IPS-NIHi11 (cell line): Measurements from ENCODE around the gene ECT2L.

ENCODE experiments used
- DNase-seq: peaks from one replicate; pipeline ENCODE4 v3.0.0; 2012; ENCODE audit warnings: mixed read lengths, low spot score

Gene ECT2L, protein sequence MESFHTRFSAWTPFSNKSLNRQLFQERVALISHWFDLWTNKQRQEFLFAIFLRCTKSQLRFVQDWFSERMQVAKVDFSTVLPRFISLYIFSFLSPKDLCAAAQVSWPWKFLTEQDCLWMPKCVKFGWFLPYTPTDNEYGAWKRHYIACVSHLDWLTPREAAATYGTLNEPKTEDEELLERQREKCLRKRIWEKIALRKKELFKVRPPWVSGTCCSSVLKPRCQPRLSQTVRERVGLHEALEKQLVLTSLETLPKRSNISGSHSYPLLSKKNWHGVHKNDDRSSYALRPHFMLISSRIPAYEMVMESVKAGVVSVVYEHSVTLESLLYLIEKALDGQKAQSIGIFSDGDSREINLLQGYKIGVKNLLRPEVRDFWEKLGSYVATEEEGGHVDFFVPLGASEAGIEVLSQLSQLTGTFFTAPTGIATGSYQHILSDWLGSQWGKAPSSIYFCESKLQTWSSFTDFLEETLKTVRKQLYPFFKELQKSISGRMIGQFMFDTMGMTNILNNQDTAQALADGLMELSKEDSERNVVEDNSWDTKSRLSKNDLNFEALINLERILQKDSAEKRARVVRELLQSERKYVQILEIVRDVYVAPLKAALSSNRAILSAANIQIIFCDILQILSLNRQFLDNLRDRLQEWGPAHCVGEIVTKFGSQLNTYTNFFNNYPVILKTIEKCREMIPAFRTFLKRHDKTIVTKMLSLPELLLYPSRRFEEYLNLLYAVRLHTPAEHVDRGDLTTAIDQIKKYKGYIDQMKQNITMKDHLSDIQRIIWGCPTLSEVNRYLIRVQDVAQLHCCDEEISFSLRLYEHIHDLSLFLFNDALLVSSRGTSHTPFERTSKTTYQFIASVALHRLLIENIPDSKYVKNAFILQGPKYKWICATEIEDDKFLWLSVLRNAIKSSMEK

DNA sequence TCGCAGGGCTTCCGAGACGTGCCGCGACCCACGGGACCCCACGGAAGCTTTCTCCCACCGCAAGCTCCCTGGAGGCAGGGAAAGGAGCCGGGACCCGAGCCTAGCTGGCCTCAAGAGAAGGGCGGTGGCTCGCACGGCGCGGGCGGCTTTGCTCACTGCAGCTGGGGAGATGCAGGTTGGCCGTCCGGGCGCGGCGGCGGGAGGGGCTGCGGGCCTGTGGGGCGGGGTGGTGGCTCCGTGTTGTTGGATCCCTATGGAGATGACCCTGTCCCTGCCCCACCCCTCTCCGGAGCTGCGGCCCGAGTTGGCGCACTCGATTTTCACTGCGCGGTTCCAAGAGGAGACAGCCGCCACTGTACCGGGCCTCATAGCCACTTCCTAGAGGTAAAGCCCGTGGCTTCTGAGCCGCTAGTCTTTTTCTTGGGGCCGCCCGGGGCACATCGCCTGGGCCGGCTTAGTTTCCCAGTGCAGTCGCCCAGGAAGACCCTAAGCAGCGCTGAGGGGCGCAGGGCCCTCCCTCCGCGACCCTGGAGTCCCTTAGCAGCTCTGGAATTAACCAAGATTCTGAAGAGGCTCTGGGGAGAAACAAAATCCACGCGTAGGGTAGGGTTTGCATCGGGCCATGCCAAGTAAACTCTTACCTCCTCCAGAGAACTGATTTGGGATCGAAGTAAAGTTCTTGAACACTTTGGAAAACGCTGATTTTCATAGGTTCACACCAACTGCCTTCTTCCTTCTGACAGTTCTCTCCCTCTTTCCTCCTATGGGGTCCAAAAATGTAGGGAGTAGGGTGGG is at the start of gene ECT2L:
Gene ECT2L, plus strand, starts transcription at position 279 of the 795 bp plus-strand sequence. CDS start 17,188 bp downstream, outside the sequence.
- peak; percentile 81 for DNase-seq

DNA sequence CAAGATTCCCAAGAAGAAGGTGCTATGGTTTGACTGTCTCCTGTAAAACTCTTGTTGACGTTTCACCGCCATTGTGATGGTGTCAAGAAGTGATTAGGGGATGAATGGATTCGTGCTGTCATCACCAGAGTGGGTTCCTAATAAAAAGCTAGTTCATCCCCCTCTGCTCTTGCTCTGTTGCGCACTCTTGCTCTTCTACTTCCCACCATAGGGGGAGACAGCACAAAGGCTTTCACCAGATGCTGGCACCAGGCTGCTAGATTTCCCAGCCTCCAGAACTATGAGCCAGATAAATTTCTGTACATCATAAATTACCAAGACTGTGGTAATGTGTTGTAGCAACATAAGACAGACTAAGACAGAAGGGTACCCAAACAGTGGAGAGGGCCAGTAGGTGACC is 43.9 kb upstream of the ECT2L start:
- DNase-seq = peak; percentile 45

DNA sequence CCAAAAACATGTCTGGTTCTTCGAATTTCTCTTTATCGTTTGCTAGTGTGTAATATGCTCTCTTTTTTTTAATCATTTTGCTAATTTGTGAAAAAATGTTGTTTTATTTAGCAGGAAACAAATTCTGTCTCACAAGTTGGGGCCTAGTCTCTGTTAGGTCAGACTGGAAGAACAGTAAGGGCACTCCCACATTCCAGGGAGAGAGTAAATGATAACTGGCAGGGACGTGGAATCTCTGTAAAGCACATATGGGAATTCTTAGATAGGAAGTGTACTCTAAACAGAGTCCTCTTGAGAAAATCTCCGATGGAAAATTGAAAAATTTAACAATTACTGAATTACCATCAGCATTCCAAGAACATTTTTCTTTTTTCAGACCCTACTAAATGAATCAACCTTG is 38.8 kb upstream of the ECT2L start:
- no peak for DNase-seq

DNA sequence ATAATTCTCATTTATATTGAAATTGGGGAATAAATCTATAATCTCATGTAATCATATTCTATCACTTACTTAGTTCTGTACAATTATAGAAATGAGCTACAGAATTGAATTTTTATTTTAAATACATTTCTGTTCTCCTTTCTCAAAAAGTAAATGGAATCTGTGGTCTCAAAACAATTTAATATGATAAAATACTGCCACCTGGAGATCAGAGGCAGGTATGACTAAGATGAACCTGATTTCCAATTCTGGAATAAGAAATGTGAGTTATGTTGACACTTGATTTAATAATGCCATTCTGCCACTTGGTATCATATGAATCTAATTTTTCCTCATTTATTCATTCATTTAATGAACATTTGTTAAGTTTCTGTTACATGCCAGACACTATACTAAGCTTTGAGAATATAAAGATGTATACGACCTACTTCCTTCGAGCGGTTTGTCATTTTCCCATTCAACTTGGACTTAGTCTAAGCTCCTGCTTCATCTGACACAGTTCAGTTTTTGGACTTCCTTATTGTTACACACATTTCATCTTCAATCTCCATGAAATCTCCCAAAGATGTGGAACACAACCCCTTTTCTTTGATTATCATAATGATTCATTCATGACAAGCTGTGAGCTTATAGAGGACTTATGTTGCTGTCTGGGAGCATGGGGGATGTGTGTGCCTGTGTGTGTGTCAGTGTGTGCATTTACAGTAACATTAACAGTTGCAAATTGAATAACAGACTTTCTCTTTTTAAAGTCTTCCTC is 29.8 kb upstream of the ECT2L start:
- peak; percentile 39 for DNase-seq

DNA sequence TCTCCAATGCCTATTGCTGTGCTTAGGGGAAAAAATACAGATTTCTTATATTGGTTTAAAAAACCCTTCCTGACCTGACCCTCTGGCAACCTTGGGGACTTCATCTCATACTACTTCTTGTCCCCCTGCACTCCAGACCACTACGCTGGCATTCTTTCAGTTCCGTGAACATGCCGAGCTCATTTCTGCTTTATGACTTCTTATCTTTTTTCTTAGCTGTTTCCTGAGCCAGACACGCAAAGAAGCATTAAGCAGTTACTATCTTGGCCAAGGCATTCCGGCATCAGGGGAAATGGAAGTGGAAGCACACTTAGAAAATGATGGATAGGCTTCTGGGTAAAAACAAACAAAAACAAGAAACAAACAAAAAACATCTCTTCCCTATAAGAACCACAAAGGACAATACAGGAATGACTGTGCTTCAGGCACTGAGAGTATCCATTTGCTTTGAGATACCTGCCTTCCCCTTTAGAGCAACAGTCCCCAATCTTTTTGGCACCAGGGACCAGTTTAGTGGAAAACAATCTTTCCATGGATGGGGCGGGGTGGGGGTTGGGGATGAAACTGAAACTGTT is 26.7 kb upstream of the ECT2L start:
- no peak for DNase-seq

DNA sequence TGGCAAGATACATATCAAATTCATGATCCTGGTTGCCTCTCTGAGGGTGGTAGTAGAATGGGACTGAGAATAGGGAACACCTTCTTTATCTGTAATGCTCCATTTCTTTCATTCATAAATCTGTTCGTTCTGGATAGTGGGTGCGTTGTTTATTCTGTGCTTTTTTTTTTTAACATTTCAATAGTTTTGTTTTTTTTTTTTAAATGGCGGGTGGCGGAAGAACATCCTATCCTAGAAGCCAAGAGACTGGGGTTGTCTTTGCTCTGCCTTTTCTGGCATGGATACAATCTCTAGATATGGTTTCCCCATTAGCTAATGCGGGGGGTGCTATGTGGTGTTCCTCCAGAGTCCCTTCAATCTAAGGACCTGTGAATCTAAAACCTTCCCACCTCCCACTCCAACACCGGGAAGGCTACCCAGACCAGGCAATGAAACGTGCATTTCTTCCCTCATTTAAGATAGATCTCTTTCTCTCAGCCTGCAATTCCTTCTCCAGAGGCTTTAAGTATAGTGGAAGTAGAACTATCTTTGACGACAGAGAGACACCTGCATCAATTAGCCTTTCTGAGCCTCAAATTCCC is 23.2 kb upstream of the ECT2L start:
- DNase-seq = no peak

DNA sequence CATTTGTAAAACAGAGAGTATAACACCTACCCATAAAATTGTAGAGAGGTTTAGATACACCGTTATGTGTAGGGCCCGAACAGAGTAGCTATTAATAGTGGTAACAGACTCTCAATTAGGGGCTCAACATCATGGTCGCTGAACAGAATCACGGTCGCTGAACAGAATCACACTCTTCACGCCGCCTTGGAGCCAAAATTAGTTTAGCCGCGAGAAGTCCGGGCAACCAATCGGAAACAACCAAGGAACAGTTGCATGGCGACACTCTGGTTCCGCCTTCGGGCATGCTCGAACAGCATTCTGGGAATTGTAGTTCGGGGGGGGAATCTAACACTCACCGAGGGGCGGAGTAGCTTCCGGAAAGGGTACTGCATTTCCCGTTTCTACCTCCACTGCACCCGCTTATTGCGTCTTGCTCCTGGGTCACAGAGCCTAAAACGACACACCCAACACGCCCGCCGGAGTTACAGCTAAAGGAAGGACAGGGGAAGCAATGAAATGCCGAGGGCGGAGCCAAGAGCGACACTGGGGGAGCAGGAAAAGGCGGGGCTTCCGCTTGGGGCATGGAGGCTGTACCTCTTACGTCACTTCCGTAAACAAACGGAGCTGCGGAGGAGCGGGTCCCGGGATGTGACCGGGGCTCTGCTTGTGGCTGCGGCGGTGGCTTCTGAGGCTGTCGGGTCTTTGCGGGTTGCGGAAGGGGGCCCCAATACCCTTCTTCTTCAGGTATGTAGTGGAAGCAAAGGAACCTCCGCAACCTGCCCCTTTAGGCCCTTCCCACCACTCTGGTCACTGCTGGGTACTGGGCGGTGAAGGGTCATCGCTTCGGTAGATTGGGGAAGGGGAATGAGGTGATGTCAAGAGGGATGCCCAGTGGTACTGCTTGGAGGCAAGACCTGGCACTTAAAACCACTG is 22.5 kb upstream of the ECT2L start, which contains the start of gene CCDC28A:
Gene CCDC28A, plus strand, starts transcription at position 593 of the 915 bp plus-strand sequence. CDS start 2,352 bp downstream, outside the sequence.
- peak; percentile 95 for DNase-seq

DNA sequence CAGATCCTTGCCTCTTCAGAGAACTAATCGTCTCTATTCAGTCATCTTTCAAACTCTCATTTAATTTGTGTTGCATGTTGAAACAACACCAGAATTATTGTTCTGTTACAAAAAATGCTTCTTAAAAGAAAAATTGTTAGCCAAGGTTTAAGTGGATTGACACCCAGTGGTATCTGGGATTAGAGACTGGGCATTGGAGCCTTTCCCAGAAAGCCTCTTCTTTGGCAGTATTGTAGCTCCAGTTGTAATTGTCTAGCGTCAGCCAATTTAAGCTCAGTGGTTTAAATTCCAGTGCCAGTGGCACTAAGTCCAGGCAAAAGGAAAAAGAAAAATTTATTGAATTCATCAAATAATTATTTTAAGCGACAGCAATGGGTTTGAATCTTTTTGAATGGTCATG is 21.5 kb upstream of the ECT2L start:
- DNase-seq = no peak

DNA sequence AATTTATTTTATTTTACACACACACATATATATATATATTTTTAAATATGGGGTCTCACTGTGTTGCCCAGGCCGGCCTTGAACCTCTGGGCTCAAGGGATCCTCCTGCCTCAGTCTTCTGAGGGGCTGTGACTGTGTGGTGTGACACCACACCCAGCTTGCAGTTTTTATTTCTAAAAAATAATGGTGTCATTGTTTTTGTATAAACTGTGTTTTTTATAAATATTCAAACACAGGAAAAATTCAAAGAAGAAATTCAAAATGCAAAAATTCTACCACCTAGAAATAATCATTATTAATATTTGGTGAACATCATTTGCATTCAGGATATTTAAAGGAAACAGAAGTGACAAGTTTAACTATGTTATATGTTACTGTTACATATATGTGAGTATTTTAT is 19.2 kb upstream of the ECT2L start:
- DNase-seq = no peak

DNA sequence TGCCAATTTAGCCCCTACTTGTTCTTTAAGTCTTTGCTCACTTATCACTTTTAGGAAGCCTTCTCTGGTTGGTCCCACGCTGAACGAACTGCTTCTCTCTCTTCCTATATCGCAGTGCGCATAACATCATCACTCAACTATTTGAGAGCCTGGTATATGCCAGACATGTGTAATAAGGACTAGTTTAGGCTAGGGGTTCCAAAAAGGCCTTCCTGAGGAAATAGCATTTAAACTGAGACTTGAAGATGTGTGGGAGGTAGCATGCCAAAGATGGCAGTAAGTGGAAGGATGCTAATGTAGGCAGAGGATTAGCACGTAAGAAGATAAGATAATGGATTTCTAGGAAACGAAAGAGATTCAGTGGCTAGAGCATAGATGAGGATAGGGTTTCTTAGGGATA is 17.6 kb upstream of the ECT2L start:
- DNase-seq = no peak

DNA sequence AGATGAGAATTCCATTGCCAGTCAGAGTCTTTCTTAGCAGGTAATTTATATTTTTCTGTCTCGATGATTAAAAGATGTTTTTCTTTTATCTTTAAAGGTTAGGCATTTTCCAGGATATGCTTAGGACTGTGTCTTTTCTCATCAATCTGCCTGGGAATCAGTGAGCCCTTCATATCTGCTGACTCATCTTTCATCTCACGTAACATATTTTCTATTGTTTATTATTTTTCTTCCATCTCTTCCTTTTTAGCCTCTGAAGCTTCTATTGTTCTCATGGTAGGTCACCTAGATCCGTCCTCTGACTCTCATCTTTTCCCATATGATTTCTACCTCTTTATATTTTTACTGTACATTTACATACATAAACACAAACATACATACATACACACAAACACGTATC is 13.6 kb upstream of the ECT2L start:
- no peak for DNase-seq

DNA sequence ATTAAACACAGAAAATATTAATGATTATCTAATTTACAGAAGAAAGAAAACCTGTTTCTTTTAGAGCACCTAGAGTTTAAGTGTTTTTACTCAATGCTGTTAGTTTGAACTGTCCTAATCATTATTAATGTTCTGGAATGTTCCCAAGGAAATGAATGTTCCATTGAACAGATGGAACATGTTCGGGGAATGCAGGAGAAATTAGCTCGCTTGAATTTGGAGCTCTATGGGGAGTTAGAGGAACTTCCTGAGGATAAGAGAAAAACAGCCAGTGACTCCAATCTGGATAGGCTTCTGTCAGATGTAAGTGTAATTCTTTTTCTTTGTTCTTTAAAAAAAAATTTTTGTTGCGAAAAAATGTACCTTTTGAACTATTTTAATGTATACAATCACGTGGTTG is 10.8 kb upstream of the ECT2L start:
- DNase-seq = no peak

DNA sequence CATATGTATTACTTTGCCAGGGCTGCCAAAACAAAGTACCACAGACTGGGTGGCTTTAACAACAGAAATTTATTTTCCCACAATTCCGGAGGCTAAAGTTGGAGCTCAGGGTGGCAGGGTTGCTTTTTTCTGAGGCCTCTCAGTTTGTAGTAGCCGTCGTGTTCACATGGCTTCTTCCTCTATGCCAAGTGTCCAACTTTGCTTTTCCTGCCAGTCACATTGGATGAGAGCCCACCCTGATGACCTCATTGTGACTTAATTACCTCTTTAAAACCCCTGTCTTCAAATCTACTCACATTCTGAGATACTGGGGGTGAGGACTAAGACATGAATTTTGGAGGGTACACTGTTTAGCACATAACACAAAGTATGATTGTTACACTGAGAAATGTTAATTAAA is 9.9 kb upstream of the ECT2L start:
- DNase-seq = no peak

DNA sequence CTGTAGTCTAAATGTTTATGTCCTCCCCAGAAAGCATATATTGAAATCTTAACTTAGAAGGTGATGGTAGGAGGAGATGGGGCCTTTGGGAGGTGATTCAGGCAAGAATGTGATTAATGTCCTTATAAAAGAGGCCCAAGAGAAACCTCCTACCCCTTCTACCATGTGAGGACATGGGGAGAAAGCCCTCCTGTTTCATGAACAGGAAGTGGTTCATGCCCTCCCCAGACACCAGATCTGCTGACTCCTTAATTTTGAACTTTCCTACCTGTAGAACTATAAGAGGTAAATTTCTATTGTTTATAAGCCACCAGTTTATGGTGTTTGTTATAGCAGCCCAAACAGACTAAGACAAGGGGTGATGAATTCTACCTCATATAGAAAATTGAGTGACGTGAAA is 8.7 kb upstream of the ECT2L start:
- no peak for DNase-seq

DNA sequence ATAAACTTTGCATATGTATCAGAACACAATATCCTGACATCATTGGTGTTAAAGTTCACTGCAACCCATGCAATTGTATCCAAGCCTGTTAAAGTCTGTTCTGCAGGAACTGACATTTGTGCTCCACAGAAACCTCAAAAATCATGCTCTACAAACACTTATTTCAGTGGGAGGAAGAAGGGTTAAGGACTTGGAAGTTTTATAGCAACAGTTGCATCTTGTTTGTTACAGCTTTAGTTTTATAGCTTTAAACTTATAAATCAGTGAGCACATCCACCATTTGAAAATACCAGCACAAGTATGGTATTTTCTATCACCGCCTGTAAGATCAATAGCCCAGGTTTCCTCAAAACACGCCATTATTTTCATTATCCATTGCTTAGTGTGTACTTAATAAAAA is 884 bp downstream of the ECT2L start:
- DNase-seq = no peak

DNA sequence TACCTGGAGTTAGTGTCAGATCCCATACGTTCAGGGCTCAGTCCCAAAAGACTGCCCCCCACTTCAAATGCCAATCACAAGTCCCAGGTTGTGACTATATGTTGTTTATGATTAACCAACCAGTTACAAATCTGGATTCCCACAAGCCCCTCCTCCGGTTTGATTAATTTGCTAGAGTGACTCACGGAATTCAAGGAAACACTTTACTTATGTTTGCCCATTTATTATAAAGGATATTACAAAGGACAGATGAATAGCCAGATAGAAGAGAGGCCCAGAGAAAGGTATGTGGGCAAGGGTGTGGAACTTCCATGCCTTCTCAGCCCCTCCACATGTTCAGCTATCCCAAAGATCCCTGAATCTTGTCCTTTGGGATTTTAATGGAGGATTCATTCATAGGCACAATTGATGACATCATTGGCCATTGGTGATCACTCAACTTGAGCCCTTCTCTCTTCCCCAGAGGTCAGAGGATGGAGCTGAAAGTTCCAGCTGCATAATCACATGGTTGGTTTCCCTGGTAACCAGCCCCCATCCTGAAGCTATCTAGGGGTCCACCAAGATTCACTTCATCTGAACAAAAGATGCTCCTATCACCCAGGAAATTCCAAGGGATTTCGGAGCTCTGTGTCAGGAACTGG is 2.0 kb downstream of the ECT2L start:
- no peak for DNase-seq

DNA sequence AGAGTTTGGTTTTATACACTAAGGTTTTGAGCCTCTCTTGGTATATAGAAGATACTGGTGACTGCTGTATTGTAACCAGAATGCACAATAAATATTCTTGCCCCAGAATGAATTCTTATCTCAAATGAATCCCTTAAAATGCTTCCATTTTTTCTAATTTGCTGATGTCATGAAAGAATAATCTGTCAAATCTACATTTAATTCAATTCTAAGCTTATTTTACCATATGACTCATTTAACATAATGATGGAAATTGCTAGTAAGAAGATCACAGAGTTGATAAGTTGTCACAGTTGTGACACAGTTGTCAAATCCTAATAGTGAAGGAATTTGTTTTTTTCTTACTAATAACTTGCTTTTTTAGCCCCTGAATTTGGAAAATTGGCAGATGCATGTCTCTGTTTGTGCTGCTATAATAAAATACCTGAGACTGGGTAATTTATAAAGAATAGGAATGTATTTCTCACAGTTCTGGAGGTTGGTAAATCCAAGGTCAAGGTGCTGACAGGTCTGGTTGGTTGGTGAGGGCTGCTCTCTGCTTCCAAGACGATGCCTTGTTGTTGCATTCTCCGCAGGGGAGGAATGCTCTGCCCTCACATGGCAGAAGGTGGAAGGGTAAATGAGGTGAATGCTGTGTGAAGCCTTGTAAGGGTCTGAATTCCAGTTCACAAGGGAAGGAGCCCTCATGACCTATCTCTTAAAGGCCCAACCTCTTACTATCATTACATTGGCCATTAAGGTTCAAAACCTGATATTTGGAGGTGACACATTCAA is 4.7 kb downstream of the ECT2L start:
- peak; percentile 43 for DNase-seq

DNA sequence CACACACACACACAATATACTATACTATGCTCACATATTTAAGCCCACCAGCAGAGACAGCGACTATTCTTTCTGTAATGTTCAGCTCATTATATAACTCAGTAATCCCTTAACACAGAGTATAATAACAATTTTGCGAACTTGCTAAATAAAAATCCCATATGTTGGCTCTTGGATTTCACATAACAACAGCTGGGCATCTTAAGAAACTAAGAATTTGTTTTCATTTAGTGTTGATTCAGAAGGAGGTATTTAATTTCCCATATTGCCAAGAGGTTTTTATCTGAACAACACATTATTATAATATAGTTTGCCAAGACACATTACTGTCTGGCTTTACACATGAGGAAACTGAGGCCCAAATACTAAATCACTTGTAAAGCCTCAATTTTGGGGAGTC is 7.4 kb downstream of the ECT2L start:
- DNase-seq = no peak
